Stimulated activated CD8-positive, alpha-beta memory T cell treated with anti-CD3 and anti-CD28 coated beads, Interleukin-15, amount 100 ng/mL, for 1 hour (primary cell): ENCODE results near the gene CNNM4.

Source experiments
- DNase-seq: peaks from one replicate; pipeline ENCODE4 v3.0.0-alpha.2; 2020; ENCODE audit warnings: low read depth

CNNM4 gene

GRCh38 chr2:96832408-96832753, 71.7 kb downstream of the CNNM4 start:
- DNase-seq: no peak

GRCh38 chr2:96832754-96833507, 72.2 kb downstream of the CNNM4 start:
- DNase-seq: no peak

- DNase-seq: no peak
Measured at GRCh38 chr2:96835830-96836229, 75.1 kb downstream of the CNNM4 start.

GRCh38 chr2:96837575-96837974, 76.9 kb downstream of the CNNM4 start:
- no peak for DNase-seq

GRCh38 chr2:96838345-96839292, 77.9 kb downstream of the CNNM4 start:
- DNase-seq: no peak

- DNase-seq: peak; percentile 48
Measured at GRCh38 chr2:96839293-96839874, 78.7 kb downstream of the CNNM4 start.

GRCh38 chr2:96839875-96840850, 79.5 kb downstream of the CNNM4 start:
- no peak for DNase-seq

- DNase-seq: no peak
Measured at GRCh38 chr2:96841701-96842495, 81.2 kb downstream of the CNNM4 start.

GRCh38 chr2:96842600-96842999, 81.9 kb downstream of the CNNM4 start:
- DNase-seq: no peak

- no peak for DNase-seq
Measured at GRCh38 chr2:96843538-96844268, 83.0 kb downstream of the CNNM4 start, which contains the start of gene ANKRD23. ANKRD23 (minus strand) TSS chr2:96844021; CDS start chr2:96843992, 29 bp downstream.

- no peak for DNase-seq
Measured at GRCh38 chr2:96844405-96844808, 83.7 kb downstream of the CNNM4 start.

- no peak for DNase-seq
Measured at GRCh38 chr2:96846825-96847224, 86.1 kb downstream of the CNNM4 start.

GRCh38 chr2:96847586-96847985, 86.9 kb downstream of the CNNM4 start:
- no peak for DNase-seq

- DNase-seq: no peak
Measured at GRCh38 chr2:96848264-96848663, 87.6 kb downstream of the CNNM4 start.

GRCh38 chr2:96852667-96853066, 92.0 kb downstream of the CNNM4 start:
- DNase-seq: no peak

GRCh38 chr2:96853321-96853720, 92.6 kb downstream of the CNNM4 start:
- DNase-seq: no peak

- DNase-seq: no peak
Measured at GRCh38 chr2:96856776-96857666, 96.3 kb downstream of the CNNM4 start.

- DNase-seq: peak; percentile 94
Measured at GRCh38 chr2:96857667-96858372, 97.1 kb downstream of the CNNM4 start, which contains the start of gene ANKRD39. ANKRD39 (minus strand) TSS chr2:96858016; CDS start chr2:96857987, 29 bp downstream.
